HEK293 (cell line): Measurements from ENCODE around the gene PRPSAP2.
"Not testable (repeated sequence)": the region's sequence is repeated elsewhere in the genome, so short reads cannot be mapped to it uniquely, and the experiment has no call there.

Source experiments
- CTCF ChIA-PET: fragments of 350-600 bp; formaldehyde crosslinking; extraction: SDS; loops from one replicate; lab custom pipeline; 2021; ENCODE audit warnings: antibody characterized with exemption; lab: Yijun Ruan, JAX
- POLR2A ChIA-PET: fragments of 300-600 bp; formaldehyde crosslinking; extraction: SDS; loops from one replicate; lab custom pipeline; 2020; ENCODE audit warnings: antibody characterized with exemption, inconsistent platforms; lab: Yijun Ruan, JAX
- H3K27ac ChIP-seq: fragments of 200-500 bp; sonication (Bioruptor generic); 2 replicates; pipeline ENCODE4 v1.5.1; 2014; ENCODE audit warnings: low read depth, low read length, control low read depth, inconsistent platforms; ENCODE audit errors: extremely low read depth
- H3K36me3 ChIP-seq, 2 experiments: fragments of 200-500 bp in 1 of 2; sonication (Bioruptor generic) in 1 of 2; 1 replicate in 1 of 2; 2 replicates in 1 of 2; pipeline ENCODE4 v1.5.1; 2014 to 2017; ENCODE audit warnings: inconsistent platforms in 2 of 2, low read length in 2 of 2; ENCODE audit not compliant: control insufficient read depth in 2 of 2, insufficient read depth in 1 of 2
- H3K4me1 ChIP-seq: fragments of 200-500 bp; sonication (Bioruptor generic); 2 replicates; pipeline ENCODE4 v1.5.1; 2014; ENCODE audit warnings: mild to moderate bottlenecking, low read length, inconsistent platforms; ENCODE audit not compliant: control insufficient read depth, insufficient read depth
- H3K4me3 ChIP-seq: 2 replicates; pipeline ENCODE4 v1.5.1; 2011; ENCODE audit warnings: low read depth, mild to moderate bottlenecking, control low read depth, low read length, moderate library complexity
- H3K9me3 ChIP-seq: fragments of 200-500 bp; sonication (Bioruptor generic); 2 replicates; pipeline ENCODE4 v1.5.1; 2014; ENCODE audit warnings: low read depth, low read length, inconsistent platforms; ENCODE audit not compliant: control insufficient read depth, insufficient read depth
- GFI1B ChIP-seq: fragments of 450-650 bp; formaldehyde crosslinking; IDR thresholded peaks from 2 replicates; pipeline ENCODE4 v1.5.1; 2016; ENCODE audit warnings: missing biosample characterization, missing genetic modification characterization
- ZBTB21 ChIP-seq: fragments of 450-650 bp; formaldehyde crosslinking; IDR thresholded peaks from 2 replicates; pipeline ENCODE4 v1.5.1; 2017; ENCODE audit warnings: missing biosample characterization, missing genetic modification characterization
- ZFP37 ChIP-seq: fragments of 450-650 bp; formaldehyde crosslinking; IDR thresholded peaks from 2 replicates; pipeline ENCODE4 v1.5.1; 2016; ENCODE audit warnings: missing biosample characterization, missing genetic modification characterization
- ZIC2 ChIP-seq: fragments of 450-650 bp; formaldehyde crosslinking; IDR thresholded peaks from 2 replicates; pipeline ENCODE4 v1.5.1; 2016; ENCODE audit warnings: missing biosample characterization, missing genetic modification characterization
- ZNF138 ChIP-seq: fragments of 450-650 bp; formaldehyde crosslinking; IDR thresholded peaks from 2 replicates; pipeline ENCODE4 v1.5.1; 2016; ENCODE audit warnings: missing biosample characterization, missing genetic modification characterization, borderline replicate concordance
- ZNF140 ChIP-seq: fragments of 450-650 bp; formaldehyde crosslinking; IDR thresholded peaks from 2 replicates; pipeline ENCODE4 v1.5.1; 2016; ENCODE audit warnings: missing biosample characterization, missing genetic modification characterization
- ZNF157 ChIP-seq: fragments of 450-650 bp; formaldehyde crosslinking; IDR thresholded peaks from 2 replicates; pipeline ENCODE4 v1.5.1; 2016; ENCODE audit warnings: missing biosample characterization, missing genetic modification characterization
- ZNF19 ChIP-seq: fragments of 450-650 bp; formaldehyde crosslinking; IDR thresholded peaks from 2 replicates; pipeline ENCODE4; 2016; ENCODE audit warnings: missing biosample characterization, missing genetic modification characterization, low read depth
- ZNF24 ChIP-seq: fragments of 450-650 bp; formaldehyde crosslinking; IDR thresholded peaks from 2 replicates; pipeline ENCODE4 v1.5.1; 2016; ENCODE audit warnings: missing biosample characterization, missing genetic modification characterization
- ZNF266 ChIP-seq: fragments of 450-650 bp; formaldehyde crosslinking; IDR thresholded peaks from 2 replicates; pipeline ENCODE4 v1.5.1; 2016; ENCODE audit warnings: missing biosample characterization, missing genetic modification characterization, low read depth
- ZNF354C ChIP-seq: fragments of 450-650 bp; formaldehyde crosslinking; IDR thresholded peaks from 2 replicates; pipeline ENCODE4 v1.5.1; 2016; ENCODE audit warnings: missing biosample characterization, missing genetic modification characterization, low read depth, borderline replicate concordance
- ZNF391 ChIP-seq: fragments of 450-650 bp; formaldehyde crosslinking; IDR thresholded peaks from 2 replicates; pipeline ENCODE4 v1.5.1; 2016; ENCODE audit warnings: low read depth, missing biosample characterization, missing genetic modification characterization, borderline replicate concordance
- ZNF426 ChIP-seq: fragments of 450-650 bp; formaldehyde crosslinking; IDR thresholded peaks from 2 replicates; pipeline ENCODE4 v1.5.1; 2017; ENCODE audit warnings: missing biosample characterization, missing genetic modification characterization, mild to moderate bottlenecking, inconsistent platforms, moderate library complexity
- ZNF433 ChIP-seq: fragments of 450-650 bp; formaldehyde crosslinking; IDR thresholded peaks from 2 replicates; pipeline ENCODE4 v1.5.1; 2016; ENCODE audit warnings: missing biosample characterization, missing genetic modification characterization, low read depth
- ZNF555 ChIP-seq: fragments of 450-650 bp; formaldehyde crosslinking; conservative IDR thresholded peaks from 2 replicates; pipeline ENCODE4 v1.5.1; 2017; ENCODE audit warnings: missing biosample characterization, mild to moderate bottlenecking, missing genetic modification characterization, inconsistent platforms
- ZNF558 ChIP-seq: fragments of 450-650 bp; formaldehyde crosslinking; IDR thresholded peaks from 2 replicates; pipeline ENCODE4 v1.5.1; 2016; ENCODE audit warnings: missing biosample characterization, missing genetic modification characterization
- ZNF560 ChIP-seq: fragments of 450-650 bp; formaldehyde crosslinking; IDR thresholded peaks from 2 replicates; pipeline ENCODE4 v1.5.1; 2017; ENCODE audit warnings: missing biosample characterization, missing genetic modification characterization, borderline replicate concordance
- ZNF623 ChIP-seq: fragments of 450-650 bp; formaldehyde crosslinking; IDR thresholded peaks from 2 replicates; pipeline ENCODE4 v1.5.1; 2016; ENCODE audit warnings: missing biosample characterization, missing genetic modification characterization
- ZNF654 ChIP-seq: fragments of 450-650 bp; formaldehyde crosslinking; IDR thresholded peaks from 2 replicates; pipeline ENCODE4 v1.5.1; 2016; ENCODE audit warnings: low read depth, missing biosample characterization, missing genetic modification characterization
- ZNF776 ChIP-seq: fragments of 450-650 bp; formaldehyde crosslinking; IDR thresholded peaks from 2 replicates; pipeline ENCODE4 v1.5.0; 2017; ENCODE audit warnings: missing biosample characterization, missing genetic modification characterization, borderline replicate concordance
- TF ChIP-seq, protein P1 (sequence below): fragments of 450-650 bp; formaldehyde crosslinking; conservative IDR thresholded peaks from 2 replicates; pipeline ENCODE4 v1.5.1; 2016; ENCODE audit warnings: low read depth, missing biosample characterization, missing genetic modification characterization

The PRPSAP2 gene

DNA sequence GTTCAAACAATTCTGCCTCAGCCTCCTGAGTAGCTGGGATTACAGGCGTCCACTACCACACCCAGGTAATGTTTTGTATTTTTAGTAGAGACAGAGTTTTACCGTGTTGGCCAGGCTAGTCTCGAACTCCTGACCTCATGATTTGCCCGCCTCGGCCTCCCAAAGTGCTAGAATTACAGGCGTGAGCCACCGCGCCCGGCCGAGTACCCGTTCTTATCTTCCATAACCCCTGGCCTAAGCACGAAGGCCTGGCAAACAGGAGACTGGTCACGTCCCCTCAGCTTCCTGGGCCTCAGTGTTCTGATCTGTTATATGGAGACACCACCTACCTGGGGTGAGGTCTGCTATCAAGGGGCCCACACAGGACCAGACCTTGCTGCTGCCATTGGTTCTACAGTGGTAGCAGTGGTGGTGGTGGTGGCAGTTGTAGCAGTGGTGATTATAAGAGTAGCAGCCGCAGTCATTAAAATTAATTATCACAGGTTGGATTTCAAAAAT is 95.3 kb downstream of the PRPSAP2 start:
- H3K9me3 ChIP-seq, result no peaks in the 10 kb centered on the region
- no peaks in the 10 kb centered on the region for H3K4me1 ChIP-seq
- no peak overlapping the region for H3K4me3 ChIP-seq
- POLR2A ChIA-PET, result no interaction called here
- TF ChIP-seq ZNF433 (tag by site-specific recombination), result no peak
- no peaks in the 10 kb centered on the region for H3K36me3 ChIP-seq
- CTCF ChIA-PET, result interaction anchor here (1.6 kb wide), 1 partner anchor 8 kb away, joined by 13 read pairs; no protein-coding TSS in a partner anchor
- H3K27ac ChIP-seq, result no peak overlapping the region

DNA sequence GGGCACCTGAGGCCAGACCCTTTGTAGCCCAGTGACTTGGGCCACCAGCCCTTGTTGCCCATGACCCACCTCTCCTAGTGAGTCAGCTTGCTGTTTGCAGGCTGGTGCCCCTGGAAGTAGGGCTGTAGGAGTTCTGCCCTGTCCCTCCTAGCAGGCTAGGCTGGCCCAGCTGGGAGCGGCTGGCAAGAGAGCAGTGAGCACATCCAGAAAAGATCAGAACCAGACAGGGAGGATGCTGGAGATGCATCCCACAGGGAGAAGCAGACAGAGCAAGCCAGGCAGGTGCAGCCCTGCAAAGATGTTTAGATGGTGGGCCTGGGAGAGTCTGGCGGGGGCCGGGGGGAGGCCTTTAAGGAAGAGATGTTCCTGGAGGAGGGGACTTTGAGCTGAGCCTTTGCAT is 96.4 kb downstream of the PRPSAP2 start:
- no peak for TF ChIP-seq ZNF157 (tag by site-specific recombination)
- 0 out of 2 replicates have a peak, but pooled peaks have one; percentile 12 for TF ChIP-seq ZIC2
- no peaks in the 10 kb centered on the region for H3K36me3 ChIP-seq
- CTCF ChIA-PET, result interaction anchor here (1.0 to 1.1 kb wide), 2 partner anchors 68 to 328 kb away, joined by 3 to 6 read pairs; no protein-coding TSS in a partner anchor
- no peaks in the 10 kb centered on the region for H3K4me1 ChIP-seq
- H3K27ac ChIP-seq, result no peak overlapping the region
- H3K9me3 ChIP-seq, result no peaks in the 10 kb centered on the region
- H3K4me3 ChIP-seq, result no peak overlapping the region
- POLR2A ChIA-PET, result interaction anchor here (0.6 kb wide), 1 partner anchor 32 kb away, joined by 5 read pairs; no protein-coding TSS in a partner anchor

DNA sequence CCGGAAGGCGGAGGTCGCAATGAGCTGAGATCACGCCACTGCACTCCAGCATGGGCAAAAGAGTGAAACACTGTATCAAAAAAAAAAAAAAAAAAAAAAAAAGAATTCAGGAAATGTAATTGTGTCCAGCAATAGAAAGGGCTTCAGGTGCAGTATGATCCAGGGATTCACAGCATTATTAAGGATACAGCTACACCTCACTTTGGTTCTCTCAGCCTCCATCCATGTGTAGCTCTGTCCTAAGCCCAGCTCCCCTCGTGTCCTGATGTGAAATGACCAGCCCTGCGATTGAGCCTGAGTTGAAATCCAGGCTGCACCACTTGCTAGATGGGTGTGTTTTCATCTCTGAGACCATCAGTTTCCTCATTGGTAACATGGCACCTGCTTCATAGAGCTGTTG is 97.1 kb downstream of the PRPSAP2 start:
- Histone ChIP-seq H3K4me3 (no peak overlapping the region), H3K9me3 (no peaks in the 10 kb centered on the region), H3K4me1 (no peaks in the 10 kb centered on the region), H3K27ac (no peak overlapping the region), H3K36me3 (no peaks in the 10 kb centered on the region)
- ChIA-PET POLR2A (interaction anchor here (0.6 kb wide), 1 partner anchor 31 kb away, joined by 5 read pairs; no protein-coding TSS in a partner anchor), CTCF (interaction anchor here (1.0 to 1.1 kb wide), 2 partner anchors 68 to 329 kb away, joined by 3 to 6 read pairs; no protein-coding TSS in a partner anchor)
- TF ChIP-seq ZNF776 (tag by site-specific recombination) (no peak), ZNF391 (tag by site-specific recombination) (no peak)

DNA sequence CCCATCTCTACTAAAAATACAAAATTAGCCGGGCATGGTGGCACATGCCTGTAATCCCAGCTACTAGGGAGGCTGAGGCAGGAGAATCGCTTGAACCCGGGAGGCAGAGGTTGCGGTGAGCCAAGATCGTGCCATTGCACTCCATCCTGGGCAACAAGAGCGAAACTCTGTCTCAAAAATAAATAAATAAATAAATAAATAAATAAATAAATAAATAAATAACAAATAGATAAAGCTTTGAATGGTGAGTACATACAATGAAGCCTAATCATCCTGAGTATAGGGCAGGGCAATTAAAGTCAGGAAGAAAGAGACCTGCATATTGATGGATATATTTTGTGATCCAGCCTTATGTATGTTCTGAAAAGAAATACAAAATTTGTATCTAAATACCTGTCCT is 98.1 kb downstream of the PRPSAP2 start:
- CTCF ChIA-PET, H3K4me3 ChIP-seq, H3K36me3 ChIP-seq, H3K27ac ChIP-seq, H3K9me3 ChIP-seq, H3K4me1 ChIP-seq, POLR2A ChIA-PET: not testable (repeated sequence)
- TF ChIP-seq ZNF19 (tag by site-specific recombination) (peak; percentile 87; the same call in 1 of the 2 replicates), ZNF558 (peak; percentile 77), ZNF555 (tag by site-specific recombination) (peak; percentile 88), ZNF140 (tag by site-specific recombination) (peak; percentile 88), ZFP37 (0 out of 2 replicates have a peak, but pooled peaks have one; percentile 31), ZBTB21 (tag by site-specific recombination) (0 out of 2 replicates have a peak, but pooled peaks have one; percentile 22), ZNF433 (tag by site-specific recombination) (peak; percentile 92), GFI1B (tag by site-specific recombination) (peak; percentile 81; the same call in 1 of the 2 replicates), ZNF24 (tag by site-specific recombination) (0 out of 2 replicates have a peak, but pooled peaks have one; percentile 30), ZNF426 (tag by site-specific recombination) (peak; percentile 90), ZNF138 (0 out of 2 replicates have a peak, but pooled peaks have one; percentile 84), ZNF266 (tag by site-specific recombination) (peak; percentile 91), ZNF354C (tag by site-specific recombination) (0 out of 2 replicates have a peak, but pooled peaks have one; percentile 59), ZNF560 (tag by site-specific recombination) (peak; percentile 94; the same call in 1 of the 2 replicates), ZNF623 (tag by site-specific recombination) (peak; percentile 84), ZNF654 (peak; percentile 35)
- TF ChIP-seq, protein P1, sequence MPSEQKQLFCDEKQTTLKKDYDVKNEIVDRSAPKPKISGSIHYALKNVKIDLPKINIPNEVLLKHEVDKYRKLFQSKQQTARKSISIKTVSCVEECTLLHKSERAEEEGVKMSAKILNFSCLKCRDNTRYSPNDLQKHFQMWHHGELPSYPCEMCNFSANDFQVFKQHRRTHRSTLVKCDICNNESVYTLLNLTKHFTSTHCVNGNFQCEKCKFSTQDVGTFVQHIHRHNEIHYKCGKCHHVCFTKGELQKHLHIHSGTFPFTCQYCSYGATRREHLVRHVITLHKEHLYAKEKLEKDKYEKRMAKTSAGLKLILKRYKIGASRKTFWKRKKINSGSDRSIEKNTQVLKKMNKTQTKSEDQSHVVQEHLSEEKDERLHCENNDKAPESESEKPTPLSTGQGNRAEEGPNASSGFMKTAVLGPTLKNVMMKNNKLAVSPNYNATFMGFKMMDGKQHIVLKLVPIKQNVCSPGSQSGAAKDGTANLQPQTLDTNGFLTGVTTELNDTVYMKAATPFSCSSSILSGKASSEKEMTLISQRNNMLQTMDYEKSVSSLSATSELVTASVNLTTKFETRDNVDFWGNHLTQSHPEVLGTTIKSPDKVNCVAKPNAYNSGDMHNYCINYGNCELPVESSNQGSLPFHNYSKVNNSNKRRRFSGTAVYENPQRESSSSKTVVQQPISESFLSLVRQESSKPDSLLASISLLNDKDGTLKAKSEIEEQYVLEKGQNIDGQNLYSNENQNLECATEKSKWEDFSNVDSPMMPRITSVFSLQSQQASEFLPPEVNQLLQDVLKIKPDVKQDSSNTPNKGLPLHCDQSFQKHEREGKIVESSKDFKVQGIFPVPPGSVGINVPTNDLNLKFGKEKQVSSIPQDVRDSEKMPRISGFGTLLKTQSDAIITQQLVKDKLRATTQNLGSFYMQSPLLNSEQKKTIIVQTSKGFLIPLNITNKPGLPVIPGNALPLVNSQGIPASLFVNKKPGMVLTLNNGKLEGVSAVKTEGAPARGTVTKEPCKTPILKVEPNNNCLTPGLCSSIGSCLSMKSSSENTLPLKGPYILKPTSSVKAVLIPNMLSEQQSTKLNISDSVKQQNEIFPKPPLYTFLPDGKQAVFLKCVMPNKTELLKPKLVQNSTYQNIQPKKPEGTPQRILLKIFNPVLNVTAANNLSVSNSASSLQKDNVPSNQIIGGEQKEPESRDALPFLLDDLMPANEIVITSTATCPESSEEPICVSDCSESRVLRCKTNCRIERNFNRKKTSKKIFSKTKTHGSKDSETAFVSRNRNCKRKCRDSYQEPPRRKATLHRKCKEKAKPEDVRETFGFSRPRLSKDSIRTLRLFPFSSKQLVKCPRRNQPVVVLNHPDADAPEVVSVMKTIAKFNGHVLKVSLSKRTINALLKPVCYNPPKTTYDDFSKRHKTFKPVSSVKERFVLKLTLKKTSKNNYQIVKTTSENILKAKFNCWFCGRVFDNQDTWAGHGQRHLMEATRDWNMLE (tag by site-specific recombination), result peak; percentile 94
